ENCODE measurements around the gene CUX1. TPM values are rescaled to one million over a fixed set of nuclear protein-coding genes. Genes with fewer than 3 reads are reported as not detected.

Gene CUX1
- total and polyA plus RNA-seq, 10 of the 15 experiments (the other 5 are each of a cell fraction or from before 2014, with no cell fraction given): 6.1 to 48.6 (median 25.9) TPM

DNA sequence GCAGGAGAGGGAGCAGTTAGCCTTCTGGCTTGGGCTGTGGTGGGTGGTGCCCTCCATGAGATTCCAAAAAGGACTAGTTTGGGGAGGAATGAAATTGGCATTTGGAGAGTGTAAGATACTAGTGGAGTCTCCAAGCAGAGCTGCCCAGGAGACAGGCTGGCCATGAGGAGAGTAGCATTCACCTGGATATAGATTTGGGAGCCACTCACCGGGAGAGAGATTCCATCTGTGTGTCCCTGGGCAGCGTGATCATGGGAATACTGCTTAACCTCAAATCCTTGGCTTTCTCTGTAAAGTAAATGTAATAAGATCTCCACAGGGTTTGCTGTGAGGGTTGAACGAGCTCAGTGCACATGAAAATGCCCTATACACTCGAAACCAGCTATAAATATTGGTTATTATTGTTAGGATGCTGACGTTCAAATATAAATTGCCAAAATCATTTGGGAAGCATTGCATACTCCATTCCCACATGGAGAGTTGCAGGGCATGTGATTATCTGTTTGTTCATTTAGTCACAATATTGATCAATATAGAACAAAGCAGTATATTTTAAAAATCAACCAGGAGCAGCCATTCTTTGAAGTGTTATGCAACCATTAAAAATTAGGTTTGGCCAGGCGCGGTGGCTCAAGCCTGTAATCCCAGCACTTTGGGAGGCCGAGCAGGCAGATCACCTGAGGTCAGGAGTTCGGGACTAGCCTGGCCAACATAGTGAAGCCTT lies 143.7 kb downstream of the CUX1 start:
- ChIA-PET POLR2A (interaction anchor here (0.5 to 1.5 kb wide), 2 partner anchors 8 to 13 kb away, joined by 5 to 8 read pairs; no protein-coding TSS in a partner anchor), RAD21 (ENCODE audit: unreplicated experiment) (interaction anchor here (1.0 kb wide), 1 partner anchor 31 kb away, joined by 3 read pairs; no protein-coding TSS in a partner anchor), SMC1A (ENCODE audit: uncharacterized antibody, unreplicated experiment) (interaction anchor here (1.1 to 2.3 kb wide), 2 partner anchors 13 to 24 kb away, joined by 3 to 7 read pairs; no protein-coding TSS in a partner anchor), CTCF (interaction anchor here (0.6 to 1.4 kb wide), 3 partner anchors 13 to 1558 kb away, joined by 3 to 6 read pairs (median 3); no protein-coding TSS in a partner anchor)
- FAIRE-seq (no peak), ATAC-seq (no peak), DNase-seq (ENCODE audit: low read depth, low spot score) (no peak)
- H3K9me3 ChIP-seq (replicated peaks; ENCODE audit: control insufficient read depth, insufficient read depth, low read length): no peaks in the 10 kb centered on the region
- H2AFZ ChIP-seq (ENCODE audit: control insufficient read depth, low read depth, low read length): no peak overlapping the region
- BruUV-seq (replicated peaks): no TSS peak
- H3K4me2 ChIP-seq (ENCODE audit: control insufficient read depth, insufficient read depth): no peak overlapping the region
- TF ChIP-seq, protein P1, sequence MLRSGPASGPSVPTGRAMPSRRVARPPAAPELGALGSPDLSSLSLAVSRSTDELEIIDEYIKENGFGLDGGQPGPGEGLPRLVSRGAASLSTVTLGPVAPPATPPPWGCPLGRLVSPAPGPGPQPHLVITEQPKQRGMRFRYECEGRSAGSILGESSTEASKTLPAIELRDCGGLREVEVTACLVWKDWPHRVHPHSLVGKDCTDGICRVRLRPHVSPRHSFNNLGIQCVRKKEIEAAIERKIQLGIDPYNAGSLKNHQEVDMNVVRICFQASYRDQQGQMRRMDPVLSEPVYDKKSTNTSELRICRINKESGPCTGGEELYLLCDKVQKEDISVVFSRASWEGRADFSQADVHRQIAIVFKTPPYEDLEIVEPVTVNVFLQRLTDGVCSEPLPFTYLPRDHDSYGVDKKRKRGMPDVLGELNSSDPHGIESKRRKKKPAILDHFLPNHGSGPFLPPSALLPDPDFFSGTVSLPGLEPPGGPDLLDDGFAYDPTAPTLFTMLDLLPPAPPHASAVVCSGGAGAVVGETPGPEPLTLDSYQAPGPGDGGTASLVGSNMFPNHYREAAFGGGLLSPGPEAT (IDR thresholded peaks at IDR 0.05; ENCODE audit: low read depth): no peak
- TF ChIP-seq LARP7 (IDR thresholded peaks at IDR 0.05) (no peak), ETV6 (conservative IDR thresholded peaks at IDR 0.05 in 1 of 2, IDR thresholded peaks at IDR 0.05 in 1 of 2; ENCODE audit: borderline replicate concordance in 1 of 2, low read depth in 1 of 2) (no peak), NR2C1 (IDR thresholded peaks at IDR 0.05) (no peak), ASH2L (IDR thresholded peaks at IDR 0.05; ENCODE audit: borderline replicate concordance, low read depth) (no peak), MYB (IDR thresholded peaks at IDR 0.05; ENCODE audit: borderline replicate concordance, low read depth, low read length) (no peak), DPF2 (IDR thresholded peaks at IDR 0.05) (no peak), RFX5 (IDR thresholded peaks at IDR 0.05; ENCODE audit: low read depth, low read length) (no peak), HDAC2 (IDR thresholded peaks at IDR 0.05) (no peak), MEF2A (IDR thresholded peaks at IDR 0.05; ENCODE audit: insufficient read depth, low read depth, low read length) (no peak)
- TF ChIP-seq, protein P2, sequence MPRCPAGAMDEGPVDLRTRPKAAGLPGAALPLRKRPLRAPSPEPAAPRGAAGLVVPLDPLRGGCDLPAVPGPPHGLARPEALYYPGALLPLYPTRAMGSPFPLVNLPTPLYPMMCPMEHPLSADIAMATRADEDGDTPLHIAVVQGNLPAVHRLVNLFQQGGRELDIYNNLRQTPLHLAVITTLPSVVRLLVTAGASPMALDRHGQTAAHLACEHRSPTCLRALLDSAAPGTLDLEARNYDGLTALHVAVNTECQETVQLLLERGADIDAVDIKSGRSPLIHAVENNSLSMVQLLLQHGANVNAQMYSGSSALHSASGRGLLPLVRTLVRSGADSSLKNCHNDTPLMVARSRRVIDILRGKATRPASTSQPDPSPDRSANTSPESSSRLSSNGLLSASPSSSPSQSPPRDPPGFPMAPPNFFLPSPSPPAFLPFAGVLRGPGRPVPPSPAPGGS (IDR thresholded peaks at IDR 0.05; ENCODE audit: borderline replicate concordance, insufficient read depth, low read depth, low read length, poor library complexity, severe bottlenecking): no peak
- TF ChIP-seq, protein P3, sequence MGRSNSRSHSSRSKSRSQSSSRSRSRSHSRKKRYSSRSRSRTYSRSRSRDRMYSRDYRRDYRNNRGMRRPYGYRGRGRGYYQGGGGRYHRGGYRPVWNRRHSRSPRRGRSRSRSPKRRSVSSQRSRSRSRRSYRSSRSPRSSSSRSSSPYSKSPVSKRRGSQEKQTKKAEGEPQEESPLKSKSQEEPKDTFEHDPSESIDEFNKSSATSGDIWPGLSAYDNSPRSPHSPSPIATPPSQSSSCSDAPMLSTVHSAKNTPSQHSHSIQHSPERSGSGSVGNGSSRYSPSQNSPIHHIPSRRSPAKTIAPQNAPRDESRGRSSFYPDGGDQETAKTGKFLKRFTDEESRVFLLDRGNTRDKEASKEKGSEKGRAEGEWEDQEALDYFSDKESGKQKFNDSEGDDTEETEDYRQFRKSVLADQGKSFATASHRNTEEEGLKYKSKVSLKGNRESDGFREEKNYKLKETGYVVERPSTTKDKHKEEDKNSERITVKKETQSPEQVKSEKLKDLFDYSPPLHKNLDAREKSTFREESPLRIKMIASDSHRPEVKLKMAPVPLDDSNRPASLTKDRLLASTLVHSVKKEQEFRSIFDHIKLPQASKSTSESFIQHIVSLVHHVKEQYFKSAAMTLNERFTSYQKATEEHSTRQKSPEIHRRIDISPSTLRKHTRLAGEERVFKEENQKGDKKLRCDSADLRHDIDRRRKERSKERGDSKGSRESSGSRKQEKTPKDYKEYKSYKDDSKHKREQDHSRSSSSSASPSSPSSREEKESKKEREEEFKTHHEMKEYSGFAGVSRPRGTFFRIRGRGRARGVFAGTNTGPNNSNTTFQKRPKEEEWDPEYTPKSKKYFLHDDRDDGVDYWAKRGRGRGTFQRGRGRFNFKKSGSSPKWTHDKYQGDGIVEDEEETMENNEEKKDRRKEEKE (IDR thresholded peaks at IDR 0.05): no peak
- H3K36me3 ChIP-seq (ENCODE audit: control insufficient read depth in 2 of 2, insufficient read depth in 2 of 2, low read length in 1 of 2): no peaks in the 10 kb centered on the region
- no peak overlapping the region for H3K4me3 ChIP-seq
- peaks cover 12% of the 10 kb centered on the region for H3K4me1 ChIP-seq (ENCODE audit: control insufficient read depth, insufficient read depth, low read length)
- no peaks in the 10 kb centered on the region for H4K20me1 ChIP-seq (ENCODE audit: control insufficient read depth, insufficient read depth)
- intact Hi-C loops (cut with micrococcal nuclease; ENCODE audit: unreplicated experiment) (no loop called here), in situ Hi-C loops (cut with MboI) (no loop called here)
- H3K9ac ChIP-seq (ENCODE audit: control insufficient read depth, insufficient read depth, low read length): no peak overlapping the region
- 86% methylated on average over 9 of the region's 9 CpGs for WGBS (ENCODE audit: insufficient coverage, insufficient replicate concordance, low lambda C conversion rate, missing lambda C conversion rate)
- no peaks in the 10 kb centered on the region for H3K27me3 ChIP-seq (replicated peaks in 1 of 2; ENCODE audit: control insufficient read depth in 2 of 2, insufficient read depth in 2 of 2, low read length in 1 of 2)
- no peak overlapping the region for H3K27ac ChIP-seq (ENCODE audit: control insufficient read depth, insufficient read depth)
- peaks cover 1% of the 10 kb centered on the region for H3K79me2 ChIP-seq (ENCODE audit: control insufficient read depth, insufficient read depth, low read length)
